ENCODE data around the gene NME8.

NME8 gene

DNA sequence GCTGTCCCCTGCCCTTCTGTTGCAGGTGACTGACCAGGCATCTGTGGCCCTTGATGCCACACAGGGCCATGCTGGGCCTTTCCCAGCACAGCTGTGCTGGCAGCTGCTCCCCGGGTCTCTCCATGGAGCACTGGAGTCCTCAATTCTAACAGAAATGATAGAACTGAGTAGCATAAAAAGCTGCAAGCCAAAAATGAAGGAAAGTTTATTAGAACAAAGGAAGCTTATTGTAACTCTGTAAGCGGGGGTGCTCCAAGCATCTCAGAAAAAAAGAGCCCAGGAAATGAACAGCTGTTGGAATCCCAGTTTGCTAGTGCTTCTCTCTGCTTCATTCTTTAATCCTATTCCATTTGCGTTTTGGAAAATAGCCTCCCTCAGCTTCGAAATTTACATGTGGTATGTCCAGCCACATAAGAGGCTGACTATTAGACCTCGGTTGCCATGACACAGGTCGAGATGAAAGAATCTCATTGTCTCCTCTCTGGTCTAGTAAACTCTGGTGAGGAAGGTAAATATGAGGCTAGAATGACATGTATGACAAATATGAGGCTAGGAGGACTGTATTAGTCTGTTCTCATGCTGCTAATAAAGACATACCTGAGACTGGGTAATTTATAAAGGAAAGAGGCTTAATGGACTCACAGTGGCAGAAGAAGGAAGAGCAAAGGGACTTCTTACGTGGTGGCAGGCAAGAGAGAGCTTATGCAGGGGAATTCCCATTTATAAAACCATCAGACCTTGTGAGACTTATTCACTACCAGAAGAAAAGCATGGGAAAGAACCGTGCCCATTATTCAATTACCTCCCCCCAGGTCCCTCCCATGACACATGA is 95.7 kb downstream of the NME8 start:
- DNase-seq = peak; percentile 3 to 37

- no peak for DNase-seq
These were observed 96.3 kb downstream of the NME8 start for GRCh38 chr7:37944737-37945054.

GRCh38 chr7:37945336-37945735 is 96.9 kb downstream of the NME8 start:
- no peak for DNase-seq

DNA sequence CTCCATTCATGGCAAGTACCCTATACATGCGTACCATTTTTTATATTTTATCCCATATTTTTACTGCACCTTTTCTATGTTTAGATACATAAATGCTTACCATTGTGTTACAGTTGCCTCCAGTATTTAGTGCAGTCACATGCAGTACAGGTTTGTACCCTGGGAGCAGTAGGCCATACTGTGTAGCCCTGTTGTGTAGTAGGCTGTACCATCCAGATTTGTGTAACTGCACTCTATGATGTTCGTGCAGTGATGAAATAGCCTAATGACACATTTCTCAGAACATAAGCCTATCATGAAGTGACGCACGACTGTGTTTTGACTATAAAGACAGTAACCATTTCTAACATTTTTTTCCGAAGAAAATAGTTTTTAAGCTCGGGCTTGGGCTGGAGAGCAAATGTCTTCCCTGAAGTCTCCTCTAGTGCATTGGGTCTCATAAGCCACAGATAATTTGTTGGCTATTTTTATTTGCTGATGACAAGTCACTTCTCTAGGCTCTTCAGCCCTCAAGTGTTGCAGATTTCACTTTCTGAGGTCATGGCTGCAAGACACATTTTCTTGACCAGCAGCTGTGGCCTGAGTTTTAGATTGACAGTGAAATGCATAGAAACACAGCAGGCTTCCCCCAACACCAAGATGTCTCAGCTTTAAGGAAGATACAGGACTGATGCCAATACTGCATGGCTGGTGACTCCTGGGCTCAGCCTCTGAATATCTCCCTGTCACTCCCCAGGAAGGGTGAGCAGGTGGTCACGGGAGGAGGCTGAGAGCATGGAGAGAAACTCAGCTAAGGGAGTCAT is 98.9 kb downstream of the NME8 start:
- DNase-seq = no peak

GRCh38 chr7:37947941-37948210 is 99.5 kb downstream of the NME8 start:
- DNase-seq = no peak
